Hepatocyte (in vitro differentiated cells): ENCODE results near the gene F2RL2. TPM values are rescaled to one million over a fixed set of nuclear protein-coding genes. Genes with fewer than 3 reads are reported as not detected.

ENCODE experiments used
- DNase-seq: peaks from one replicate; pipeline ENCODE4 v3.0.0-alpha.2; 2016; ENCODE audit warnings: low spot score
- H2AFZ ChIP-seq: fragments of 200-600 bp; sonication (generic); 2 replicates; pipeline ENCODE4 v1.6.0; 2016; ENCODE audit warnings: antibody characterized with exemption, mild to moderate bottlenecking
- H3K27ac ChIP-seq: fragments of 200-600 bp; sonication (generic); 2 replicates; pipeline ENCODE4 v1.5.1; 2016; ENCODE audit warnings: mild to moderate bottlenecking
- H3K27me3 ChIP-seq: fragments of 200-600 bp; sonication (generic); 2 replicates; pipeline ENCODE4 v1.6.1; 2016
- H3K36me3 ChIP-seq: fragments of 200-600 bp; sonication (generic); replicated peaks from 2 replicates; pipeline ENCODE4 v1.5.1; 2016; ENCODE audit warnings: low read depth; ENCODE audit not compliant: insufficient read depth
- H3K4me1 ChIP-seq: fragments of 200-600 bp; sonication (generic); 2 replicates; pipeline ENCODE4 v1.5.1; 2016; ENCODE audit warnings: mild to moderate bottlenecking, moderate library complexity; ENCODE audit not compliant: insufficient read depth
- H3K4me2 ChIP-seq: fragments of 200-600 bp; sonication (generic); 2 replicates; pipeline ENCODE4 v1.6.0; 2016
- H3K4me3 ChIP-seq: fragments of 200-600 bp; sonication (generic); 2 replicates; pipeline ENCODE4 v1.5.1; 2016; ENCODE audit warnings: mild to moderate bottlenecking
- H3K79me2 ChIP-seq: fragments of 200-600 bp; sonication (generic); 2 replicates; pipeline ENCODE4 v1.6.0; 2017; ENCODE audit warnings: mild to moderate bottlenecking
- H3K9me2 ChIP-seq: fragments of 200-600 bp; sonication (generic); replicated peaks from 2 replicates; pipeline ENCODE4 v1.6.0; 2017; ENCODE audit warnings: mild to moderate bottlenecking; ENCODE audit not compliant: insufficient read depth
- H3K9me3 ChIP-seq: fragments of 200-600 bp; sonication (generic); 2 replicates; pipeline ENCODE4 v1.5.1; 2016; ENCODE audit warnings: low read depth, mild to moderate bottlenecking
- H4K20me1 ChIP-seq: fragments of 200-600 bp; sonication (generic); 2 replicates; pipeline ENCODE4 v1.6.0; 2016; ENCODE audit warnings: mild to moderate bottlenecking; ENCODE audit not compliant: insufficient read depth, poor library complexity, severe bottlenecking
- EZH2 ChIP-seq: fragments of 200-600 bp; sonication (generic); IDR thresholded peaks from 2 replicates; pipeline ENCODE4 v1.6.1; 2016; ENCODE audit warnings: antibody characterized with exemption, mild to moderate bottlenecking, borderline replicate concordance
- EZH2phosphoT487 ChIP-seq: fragments of 200-600 bp; sonication (generic); IDR thresholded peaks from one replicate; pipeline ENCODE4 v1.6.1; 2018; ENCODE audit warnings: antibody characterized with exemption, mild to moderate bottlenecking, low read depth, moderate library complexity; ENCODE audit not compliant: unreplicated experiment, severe bottlenecking
- WGBS: methylation state at CpG from one replicate; pipeline ENCODE4 v1.1.6; 2016; ENCODE audit warnings: low lambda C conversion rate; ENCODE audit errors: missing lambda C conversion rate; 5-methylcytosine and 5-hydroxymethylcytosine counted together
- polyA plus RNA-seq: library from polyadenylated mRNA; unstranded; fragments of >200 nt; fragmentation: Nextera tagmentation; extraction: Ambion mirVana; gene quantifications from 2 replicates; pipeline ENCODE4 v1.2.1, GENCODE V29; 2016
- total RNA-seq: library from RNA; depleted of rRNA; stranded (reverse); fragments of >200 nt; gene quantifications from 2 replicates; pipeline ENCODE4 v1.2.3, GENCODE V29; 2014
- TF ChIP-seq, protein P1 (sequence below): fragments of 200-600 bp; sonication (generic); IDR thresholded peaks from 2 replicates; pipeline ENCODE4 v1.5.1; 2016; ENCODE audit warnings: antibody characterized with exemption, mild to moderate bottlenecking; ENCODE audit not compliant: poor library complexity

Gene F2RL2
- total and polyA plus RNA-seq, 2 experiments from 2014 or later: 1.5 to 2.3 TPM

DNA sequence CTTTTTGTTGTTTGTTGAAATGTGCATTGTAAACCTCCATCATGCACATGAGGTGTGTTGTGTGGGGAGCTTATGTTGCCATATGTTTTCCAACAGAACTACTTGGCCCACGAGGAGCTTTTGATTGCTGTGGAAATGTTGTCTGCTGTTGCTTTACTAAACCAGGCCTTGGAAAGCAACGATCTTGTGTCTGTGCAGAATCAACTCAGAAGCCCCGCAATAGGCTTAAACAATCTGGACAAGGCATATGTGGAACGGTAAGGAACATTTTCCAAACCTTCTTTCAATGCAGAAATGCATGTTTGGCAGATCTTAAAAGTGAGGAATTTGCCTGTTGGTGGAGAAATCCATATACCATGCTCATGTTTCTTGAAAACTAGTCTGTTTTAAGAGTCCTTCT, 22.5 kb downstream of the F2RL2 start:
- H3K9me2 ChIP-seq: no peaks in the 10 kb centered on the region
- no peaks in the 10 kb centered on the region for H3K27me3 ChIP-seq
- TF ChIP-seq, protein P1, sequence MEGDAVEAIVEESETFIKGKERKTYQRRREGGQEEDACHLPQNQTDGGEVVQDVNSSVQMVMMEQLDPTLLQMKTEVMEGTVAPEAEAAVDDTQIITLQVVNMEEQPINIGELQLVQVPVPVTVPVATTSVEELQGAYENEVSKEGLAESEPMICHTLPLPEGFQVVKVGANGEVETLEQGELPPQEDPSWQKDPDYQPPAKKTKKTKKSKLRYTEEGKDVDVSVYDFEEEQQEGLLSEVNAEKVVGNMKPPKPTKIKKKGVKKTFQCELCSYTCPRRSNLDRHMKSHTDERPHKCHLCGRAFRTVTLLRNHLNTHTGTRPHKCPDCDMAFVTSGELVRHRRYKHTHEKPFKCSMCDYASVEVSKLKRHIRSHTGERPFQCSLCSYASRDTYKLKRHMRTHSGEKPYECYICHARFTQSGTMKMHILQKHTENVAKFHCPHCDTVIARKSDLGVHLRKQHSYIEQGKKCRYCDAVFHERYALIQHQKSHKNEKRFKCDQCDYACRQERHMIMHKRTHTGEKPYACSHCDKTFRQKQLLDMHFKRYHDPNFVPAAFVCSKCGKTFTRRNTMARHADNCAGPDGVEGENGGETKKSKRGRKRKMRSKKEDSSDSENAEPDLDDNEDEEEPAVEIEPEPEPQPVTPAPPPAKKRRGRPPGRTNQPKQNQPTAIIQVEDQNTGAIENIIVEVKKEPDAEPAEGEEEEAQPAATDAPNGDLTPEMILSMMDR: no peak
- TF ChIP-seq EZH2 (no peak), EZH2phosphoT487 (no peak)
- no peaks in the 10 kb centered on the region for H3K36me3 ChIP-seq
- H3K9me3 ChIP-seq: no peaks in the 10 kb centered on the region
- 76% methylated on average over 4 of the region's 4 CpGs for WGBS
- H3K4me1 ChIP-seq: peaks cover 5% of the 10 kb centered on the region
- no peak overlapping the region for H3K27ac ChIP-seq
- DNase-seq: no peak
- H3K79me2 ChIP-seq: no peaks in the 10 kb centered on the region
- H4K20me1 ChIP-seq: no peaks in the 10 kb centered on the region
- no peak overlapping the region for H2AFZ ChIP-seq
- no peak overlapping the region for H3K4me3 ChIP-seq
- no peak overlapping the region for H3K4me2 ChIP-seq

DNA sequence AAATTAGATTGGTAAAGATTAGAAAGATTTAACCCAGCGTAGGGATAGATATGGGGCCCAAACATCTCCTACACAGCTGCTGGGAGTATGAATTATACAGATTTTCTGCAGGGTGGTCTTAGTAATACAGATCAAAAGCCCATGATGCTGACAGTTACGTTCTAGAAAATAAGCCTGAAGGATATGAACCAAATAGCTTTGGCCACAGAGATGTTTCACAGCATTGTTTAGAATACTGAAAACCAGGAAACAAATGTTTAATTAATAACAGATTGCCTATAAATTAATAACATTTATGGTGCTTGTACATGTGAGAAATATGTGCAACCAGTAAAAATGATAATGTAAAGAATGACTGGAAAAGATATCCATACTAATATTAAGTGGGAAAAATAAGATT, 24.7 kb downstream of the F2RL2 start:
- Histone ChIP-seq H3K79me2 (no peaks in the 10 kb centered on the region), H3K36me3 (no peaks in the 10 kb centered on the region), H4K20me1 (no peaks in the 10 kb centered on the region), H3K9me3 (no peaks in the 10 kb centered on the region), H3K4me3 (no peak overlapping the region), H3K4me1 (no peaks in the 10 kb centered on the region), H3K27me3 (no peaks in the 10 kb centered on the region), H3K4me2 (no peak overlapping the region), H3K9me2 (no peaks in the 10 kb centered on the region), H3K27ac (no peak overlapping the region), H2AFZ (no peak overlapping the region)
- DNase-seq: no peak
- 77% methylated on average over 2 of the region's 2 CpGs for WGBS
- TF ChIP-seq EZH2: no peak
- TF ChIP-seq EZH2phosphoT487: no peak
- TF ChIP-seq, protein P1: no peak

DNA sequence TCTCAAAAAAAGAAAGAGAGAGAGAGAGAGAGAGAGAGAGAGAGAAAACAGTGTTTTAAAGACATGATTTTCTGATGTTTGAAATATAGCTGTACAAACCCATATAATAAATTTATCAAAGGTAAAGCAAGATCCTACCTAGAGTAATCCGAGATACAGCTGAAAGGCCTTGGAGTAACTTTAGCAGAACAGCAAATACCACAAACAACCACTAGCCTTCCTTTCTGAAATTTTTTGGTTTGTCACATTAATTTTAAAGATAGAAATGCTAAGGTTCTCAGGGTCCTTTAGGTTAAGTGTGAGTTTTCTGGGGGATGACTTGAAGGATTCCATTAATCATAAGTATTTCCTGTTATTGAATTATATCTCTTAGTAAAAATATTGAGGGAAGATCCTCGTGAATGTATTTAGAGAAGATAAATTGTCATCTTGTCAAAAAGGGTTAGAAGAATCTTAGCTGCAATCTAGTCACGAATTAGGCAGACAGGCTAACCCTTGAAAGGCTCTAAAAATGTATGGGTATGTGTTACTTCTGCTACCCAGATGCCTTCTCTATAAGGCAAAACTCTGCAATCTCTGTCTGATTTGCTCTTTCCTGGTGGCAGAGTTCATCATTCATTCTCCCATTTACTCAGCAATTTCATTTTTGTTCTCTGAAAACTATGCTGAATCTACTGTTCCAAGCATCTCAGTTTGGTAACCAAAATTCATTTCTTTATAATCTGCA, 27.3 kb downstream of the F2RL2 start:
- no peak for DNase-seq
- Histone ChIP-seq H3K79me2 (no peaks in the 10 kb centered on the region), H3K27me3 (no peaks in the 10 kb centered on the region), H3K9me3 (no peaks in the 10 kb centered on the region), H3K9me2 (no peaks in the 10 kb centered on the region), H3K4me2 (no peak overlapping the region), H2AFZ (no peak overlapping the region), H3K27ac (no peak overlapping the region), H3K4me3 (no peak overlapping the region), H3K36me3 (no peaks in the 10 kb centered on the region), H3K4me1 (no peaks in the 10 kb centered on the region), H4K20me1 (no peaks in the 10 kb centered on the region)
- WGBS: 88% methylated on average over 3 of the region's 3 CpGs
- no peak for TF ChIP-seq EZH2
- TF ChIP-seq, protein P1: no peak
- no peak for TF ChIP-seq EZH2phosphoT487
